ENCODE measurements around the gene DNAJB12. TPM values are rescaled to one million over a fixed set of nuclear protein-coding genes. Genes with fewer than 3 reads are reported as not detected.

The DNAJB12 gene
- total RNA-seq, 1 experiment from 2014 or later: 32.0 TPM

GRCh38 chr10:72323771-72324191, 30.9 kb downstream of the DNAJB12 start:
- in situ Hi-C loops (cut with HindIII; ENCODE audit: low pct_unique_long_range_greater_than_20kb, low sequenced_read_pairs): no loop called here
- no peak for DNase-seq (ENCODE audit: low read depth, low spot score)

- no peak for DNase-seq (ENCODE audit: low read depth, low spot score)
- in situ Hi-C loops (cut with HindIII; ENCODE audit: low pct_unique_long_range_greater_than_20kb, low sequenced_read_pairs): no loop called here
Measured at GRCh38 chr10:72323108-72323749, 31.5 kb downstream of the DNAJB12 start.

GRCh38 chr10:72322280-72323058, 32.2 kb downstream of the DNAJB12 start:
- in situ Hi-C loops (cut with HindIII; ENCODE audit: low pct_unique_long_range_greater_than_20kb, low sequenced_read_pairs): no loop called here
- DNase-seq (ENCODE audit: low read depth, low spot score): no peak

GRCh38 chr10:72322030-72322279, 32.8 kb downstream of the DNAJB12 start:
- DNase-seq (ENCODE audit: low read depth, low spot score): no peak
- in situ Hi-C loops (cut with HindIII; ENCODE audit: low pct_unique_long_range_greater_than_20kb, low sequenced_read_pairs): no loop called here

GRCh38 chr10:72321248-72322029, 33.3 kb downstream of the DNAJB12 start:
- in situ Hi-C loops (cut with HindIII; ENCODE audit: low pct_unique_long_range_greater_than_20kb, low sequenced_read_pairs): no loop called here
- DNase-seq (ENCODE audit: low read depth, low spot score): no peak

GRCh38 chr10:72320676-72321247, 34.0 kb downstream of the DNAJB12 start:
- in situ Hi-C loops (cut with HindIII; ENCODE audit: low pct_unique_long_range_greater_than_20kb, low sequenced_read_pairs): no loop called here

GRCh38 chr10:72319416-72320254, 35.1 kb downstream of the DNAJB12 start:
- in situ Hi-C loops (cut with HindIII; ENCODE audit: low pct_unique_long_range_greater_than_20kb, low sequenced_read_pairs): no loop called here

More at GRCh38 chr10:72320676-72321247, 34.0 kb downstream of the DNAJB12 start:
- peak; percentile 93 for DNase-seq (ENCODE audit: low read depth, low spot score)

GRCh38 chr10:72318418-72319262, 36.1 kb downstream of the DNAJB12 start:
- DNase-seq (ENCODE audit: low read depth, low spot score): no peak
- in situ Hi-C loops (cut with HindIII; ENCODE audit: low pct_unique_long_range_greater_than_20kb, low sequenced_read_pairs): no loop called here

More at GRCh38 chr10:72319416-72320254, 35.1 kb downstream of the DNAJB12 start:
- DNase-seq (ENCODE audit: low read depth, low spot score): peak; percentile 79

GRCh38 chr10:72316748-72317435, 37.8 kb downstream of the DNAJB12 start:
- peak; percentile 50 for DNase-seq (ENCODE audit: low read depth, low spot score)
- in situ Hi-C loops (cut with HindIII; ENCODE audit: low pct_unique_long_range_greater_than_20kb, low sequenced_read_pairs): no loop called here

- DNase-seq (ENCODE audit: low read depth, low spot score): no peak
- in situ Hi-C loops (cut with HindIII; ENCODE audit: low pct_unique_long_range_greater_than_20kb, low sequenced_read_pairs): no loop called here
Measured at GRCh38 chr10:72316386-72316700, 38.4 kb downstream of the DNAJB12 start.

GRCh38 chr10:72315611-72316385, 38.9 kb downstream of the DNAJB12 start:
- in situ Hi-C loops (cut with HindIII; ENCODE audit: low pct_unique_long_range_greater_than_20kb, low sequenced_read_pairs): no loop called here
- DNase-seq (ENCODE audit: low read depth, low spot score): no peak

GRCh38 chr10:72315054-72315453, 39.7 kb downstream of the DNAJB12 start:
- in situ Hi-C loops (cut with HindIII; ENCODE audit: low pct_unique_long_range_greater_than_20kb, low sequenced_read_pairs): no loop called here

GRCh38 chr10:72314263-72314662, 40.5 kb downstream of the DNAJB12 start:
- in situ Hi-C loops (cut with HindIII; ENCODE audit: low pct_unique_long_range_greater_than_20kb, low sequenced_read_pairs): no loop called here

More at GRCh38 chr10:72315054-72315453, 39.7 kb downstream of the DNAJB12 start:
- DNase-seq (ENCODE audit: low read depth, low spot score): no peak

GRCh38 chr10:72312865-72313391, 41.8 kb downstream of the DNAJB12 start:
- no peak for DNase-seq (ENCODE audit: low read depth, low spot score)
- in situ Hi-C loops (cut with HindIII; ENCODE audit: low pct_unique_long_range_greater_than_20kb, low sequenced_read_pairs): no loop called here

More at GRCh38 chr10:72314263-72314662, 40.5 kb downstream of the DNAJB12 start:
- no peak for DNase-seq (ENCODE audit: low read depth, low spot score)

- in situ Hi-C loops (cut with HindIII; ENCODE audit: low pct_unique_long_range_greater_than_20kb, low sequenced_read_pairs): no loop called here
- DNase-seq (ENCODE audit: low read depth, low spot score): no peak
Measured at GRCh38 chr10:72311667-72312066, 43.1 kb downstream of the DNAJB12 start.
